Activated T-helper 1 cell treated with Interleukin-2 at 50 U/mL for 16 hours (primary cell): Measurements from ENCODE around the gene NUMB.
"Not testable (repeated sequence)": the region's sequence is repeated elsewhere in the genome, so short reads cannot be mapped to it uniquely, and the experiment has no call there.

Source experiments
- DNase-seq: peaks from one replicate; pipeline ENCODE4 v3.0.0-alpha.2; 2020; ENCODE audit warnings: low read depth

Gene NUMB

GRCh38 chr14:73359445-73359844 lies 98.9 kb downstream of the NUMB start:
- no peak for DNase-seq

- no peak for DNase-seq
These were observed 100.2 kb downstream of the NUMB start for GRCh38 chr14:73358187-73358586.

- not testable (repeated sequence) for DNase-seq
These were observed 109.3 kb downstream of the NUMB start for GRCh38 chr14:73349091-73349490.

- no peak for DNase-seq
These were observed 114.0 kb downstream of the NUMB start for GRCh38 chr14:73344319-73344718.

GRCh38 chr14:73342670-73343069 lies 115.7 kb downstream of the NUMB start:
- no peak for DNase-seq

- no peak for DNase-seq
These were observed 118.3 kb downstream of the NUMB start for GRCh38 chr14:73339846-73340595.

GRCh38 chr14:73339206-73339605 lies 119.1 kb downstream of the NUMB start:
- no peak for DNase-seq

- no peak for DNase-seq
These were observed 119.8 kb downstream of the NUMB start for GRCh38 chr14:73338551-73338950.

GRCh38 chr14:73333031-73333430 lies 125.3 kb downstream of the NUMB start:
- no peak for DNase-seq

GRCh38 chr14:73325630-73326299 lies 132.6 kb downstream of the NUMB start:
- no peak for DNase-seq

- DNase-seq = no peak
These were observed 133.3 kb downstream of the NUMB start for GRCh38 chr14:73325063-73325462.

- no peak for DNase-seq
These were observed 133.8 kb downstream of the NUMB start for GRCh38 chr14:73324533-73324932.

GRCh38 chr14:73323896-73324399 lies 134.4 kb downstream of the NUMB start:
- DNase-seq = no peak

GRCh38 chr14:73313151-73313550 lies 145.2 kb downstream of the NUMB start:
- no peak for DNase-seq

- DNase-seq = no peak
These were observed 145.7 kb downstream of the NUMB start for GRCh38 chr14:73312687-73313086.

GRCh38 chr14:73311708-73312030 lies 146.7 kb downstream of the NUMB start:
- DNase-seq = no peak

- DNase-seq = not testable (repeated sequence)
These were observed 149.1 kb downstream of the NUMB start for GRCh38 chr14:73309207-73309606.

- no peak for DNase-seq
These were observed 151.1 kb downstream of the NUMB start for GRCh38 chr14:73307261-73307660.

GRCh38 chr14:73305499-73305898 lies 152.8 kb downstream of the NUMB start:
- no peak for DNase-seq

GRCh38 chr14:73295198-73295796 lies 163.0 kb downstream of the NUMB start:
- no peak for DNase-seq

GRCh38 chr14:73293782-73294781 lies 164.3 kb downstream of the NUMB start:
- DNase-seq = no peak

- no peak for DNase-seq
These were observed 168.1 kb downstream of the NUMB start for GRCh38 chr14:73290279-73290678.
